PC-9 (cell line): ENCODE results near the gene KCTD16. TPM values are rescaled to one million over a fixed set of nuclear protein-coding genes. Genes with fewer than 3 reads are reported as not detected.

Experiments
- BruUV-seq: library from RNA; stranded (reverse); fragments of 400-500 nt; replicated peaks from 2 replicates; lab custom pipeline; 2021; lab: Mats Ljungman, UMichigan
- CTCF ChIA-PET: fragments of 300-600 bp; sonication (Branson Sonifier 250); formaldehyde crosslinking; loops from one replicate; lab custom pipeline; 2022; ENCODE audit warnings: antibody characterized with exemption; lab: Charles Lee
- POLR2A ChIA-PET: fragments of 300-600 bp; sonication (Branson Sonifier 250); formaldehyde crosslinking; loops from one replicate; lab custom pipeline; 2022; ENCODE audit warnings: antibody characterized with exemption; ENCODE audit not compliant: unreplicated experiment; lab: Charles Lee
- DNase-seq, 2 experiments: peaks; one replicate each; pipeline versions ENCODE4 v3.0.0 to v3.0.0-alpha.2; 2015 to 2022; ENCODE audit warnings: mixed read lengths in 1 of 2
- H2AFZ ChIP-seq: fragments of 200-600 bp; sonication (generic); 2 replicates; pipeline ENCODE4 v1.8.1; 2017; ENCODE audit warnings: antibody characterized with exemption
- H3F3A ChIP-seq: fragments of 200-600 bp; sonication (generic); 2 replicates; pipeline ENCODE4 v1.8.1; 2017; ENCODE audit warnings: antibody characterized with exemption, mild to moderate bottlenecking, low read depth; ENCODE audit not compliant: insufficient read depth
- H3K27ac ChIP-seq: fragments of 200-600 bp; sonication (generic); 2 replicates; pipeline ENCODE4 v1.6.1; 2016; ENCODE audit warnings: mixed run types
- H3K27me3 ChIP-seq: fragments of 200-600 bp; sonication (generic); 2 replicates; pipeline ENCODE4 v1.6.1; 2016; ENCODE audit warnings: low read depth, mixed run types; ENCODE audit not compliant: insufficient read depth
- H3K36me3 ChIP-seq: fragments of 200-600 bp; sonication (generic); 2 replicates; pipeline ENCODE4 v1.6.1; 2016; ENCODE audit warnings: low read depth, mixed run types
- H3K4me1 ChIP-seq: fragments of 200-600 bp; sonication (generic); replicated peaks from 2 replicates; pipeline ENCODE4 v1.6.1; 2016; ENCODE audit warnings: mixed run types; ENCODE audit not compliant: insufficient read depth
- H3K4me2 ChIP-seq: fragments of 200-600 bp; sonication (generic); 2 replicates; pipeline ENCODE4 v1.6.1; 2017; ENCODE audit warnings: mixed run types
- H3K4me3 ChIP-seq: fragments of 200-600 bp; sonication (generic); 2 replicates; pipeline ENCODE4 v1.6.1; 2016; ENCODE audit warnings: mixed run types
- H3K79me2 ChIP-seq: fragments of 200-600 bp; sonication (generic); 2 replicates; pipeline ENCODE4 v1.6.1; 2017; ENCODE audit warnings: low read depth, mixed run types
- H3K9me2 ChIP-seq: fragments of 200-600 bp; sonication (generic); 2 replicates; pipeline ENCODE4 v1.8.1; 2017; ENCODE audit warnings: mild to moderate bottlenecking; ENCODE audit not compliant: insufficient read depth
- H3K9me3 ChIP-seq: fragments of 200-600 bp; sonication (generic); 2 replicates; pipeline ENCODE4 v1.8.1; 2016; ENCODE audit warnings: low read depth; ENCODE audit not compliant: insufficient read depth
- H4K20me1 ChIP-seq: fragments of 200-600 bp; sonication (generic); 2 replicates; pipeline ENCODE4 v1.8.1; 2017; ENCODE audit not compliant: insufficient read depth
- CTCF ChIP-seq: fragments of 200-600 bp; sonication (generic); conservative IDR thresholded peaks from 2 replicates; pipeline ENCODE4 v1.6.1; 2017; ENCODE audit warnings: mixed run types, antibody characterized with exemption, mild to moderate bottlenecking, moderate library complexity
- EZH2 ChIP-seq: fragments of 200-600 bp; sonication (generic); IDR thresholded peaks from 2 replicates; pipeline ENCODE4 v1.8.0; 2017; ENCODE audit warnings: antibody characterized with exemption, low read depth
- intact Hi-C: fragments of 100-400 bp; cut with micrococcal nuclease; formaldehyde crosslinking; loops from one replicate; pipeline ENCODE4 v1.10.0; 2022; ENCODE audit not compliant: unreplicated experiment
- total RNA-seq: library from RNA; stranded (reverse); gene quantifications from 2 replicates; pipeline ENCODE4 v1.2.3, GENCODE V29; 2021

Gene KCTD16
- total RNA-seq, 1 experiment from 2014 or later: 0.33 TPM

GRCh38 chr5:144166696-144167095 is 4.0 kb upstream of the KCTD16 start:
- Histone ChIP-seq H3K4me3 (no peak overlapping the region), H3K36me3 (peaks cover 44% of the 10 kb centered on the region), H3K9me2 (no peaks in the 10 kb centered on the region), H4K20me1 (no peaks in the 10 kb centered on the region), H3F3A (peaks cover 6% of the 10 kb centered on the region; the same call in 1 of the 2 replicates), H3K9me3 (no peaks in the 10 kb centered on the region), H3K79me2 (peaks cover 39% of the 10 kb centered on the region), H3K27ac (no peak overlapping the region), H3K4me2 (no peak overlapping the region), H3K27me3 (no peaks in the 10 kb centered on the region), H3K4me1 (peaks cover 17% of the 10 kb centered on the region), H2AFZ (no peak overlapping the region)
- TF ChIP-seq EZH2 (no peak), CTCF (no peak)
- no TSS peak for BruUV-seq
- POLR2A ChIA-PET: interaction anchor here (0.7 kb wide), 1 partner anchor 561 kb away, joined by 5 read pairs; no protein-coding TSS in a partner anchor
- CTCF ChIA-PET: no interaction called here
- intact Hi-C loops: no loop called here
- DNase-seq: no peak

- H3F3A ChIP-seq: 0 out of 2 replicates have a peak, but pooled peaks cover under 1% of the 10 kb centered on the region
- no peaks in the 10 kb centered on the region for H3K9me2 ChIP-seq
- peaks cover 17% of the 10 kb centered on the region for H3K4me1 ChIP-seq
- no peak overlapping the region for H3K27ac ChIP-seq
- no peaks in the 10 kb centered on the region for H3K27me3 ChIP-seq
- no peaks in the 10 kb centered on the region for H3K9me3 ChIP-seq
- intact Hi-C loops: no loop called here
- no peak overlapping the region for H2AFZ ChIP-seq
- peaks cover 32% of the 10 kb centered on the region for H3K36me3 ChIP-seq
- no peak for DNase-seq
- ChIA-PET POLR2A (no interaction called here), CTCF (no interaction called here)
- H3K4me2 ChIP-seq: no peak overlapping the region
- H3K79me2 ChIP-seq: peaks cover 39% of the 10 kb centered on the region
- H3K4me3 ChIP-seq: no peak overlapping the region
- H4K20me1 ChIP-seq: no peaks in the 10 kb centered on the region
- TF ChIP-seq CTCF: no peak
- no peak for TF ChIP-seq EZH2
- BruUV-seq: no TSS peak
Measured at GRCh38 chr5:144167998-144168397, 2.7 kb upstream of the KCTD16 start.

GRCh38 chr5:144169904-144170275 is 783 bp upstream of the KCTD16 start:
- H2AFZ ChIP-seq: peak overlapping the region; percentile 85
- peaks cover 39% of the 10 kb centered on the region for H3K79me2 ChIP-seq
- H3K27ac ChIP-seq: peak overlapping the region; percentile 16; the same call in 1 of the 2 replicates
- H3K4me3 ChIP-seq: peak overlapping the region; percentile 87
- no peaks in the 10 kb centered on the region for H3K9me2 ChIP-seq
- no peaks in the 10 kb centered on the region for H3K27me3 ChIP-seq
- peak overlapping the region; percentile 94 for H3K4me2 ChIP-seq
- intact Hi-C loops: loop anchor here (10.0 kb wide), 1 partner anchor 765 kb away; the partner anchor contains the start of gene NR3C1
- no peak for DNase-seq
- H3K4me1 ChIP-seq: peaks cover 17% of the 10 kb centered on the region
- CTCF ChIA-PET: interaction anchor here (1.2 kb wide), 1 partner anchor 28 kb away, joined by 3 read pairs; no protein-coding TSS in a partner anchor
- H3F3A ChIP-seq: no peaks in the 10 kb centered on the region
- H3K9me3 ChIP-seq: no peaks in the 10 kb centered on the region
- POLR2A ChIA-PET: no interaction called here
- peaks cover 20% of the 10 kb centered on the region; the same call in 1 of the 2 replicates for H3K36me3 ChIP-seq
- no peaks in the 10 kb centered on the region for H4K20me1 ChIP-seq
- TSS peak; percentile 63 for BruUV-seq
- no peak for TF ChIP-seq EZH2
- no peak for TF ChIP-seq CTCF
